Kidney (tissue), 14 donors: ENCODE measurements around the gene WDR83. TPM values are rescaled to one million over a fixed set of nuclear protein-coding genes. Genes with fewer than 3 reads are reported as not detected.
"Not testable (repeated sequence)": the region's sequence is repeated elsewhere in the genome, so short reads cannot be mapped to it uniquely, and the experiment has no call there.

Experiments used
- DNase-seq, 5 donors: peaks; one replicate each; pipeline ENCODE4 v3.0.0-alpha.2; 2013 to 2020
- FAIRE-seq: peaks from 2 replicates; lab custom pipeline; 2012; peaks lifted over from hg19 to GRCh38; lab: Jason Lieb, UNC
- H3K27ac ChIP-seq, 2 donors: one replicate each; pipeline ENCODE4 v1.7.0; 2013; ENCODE audit warnings: low read depth in 2 of 2, low read length in 2 of 2, inconsistent platforms in 1 of 2
- H3K27me3 ChIP-seq: one replicate; pipeline ENCODE4 v1.7.1; 2013; ENCODE audit warnings: low read length, inconsistent platforms; ENCODE audit not compliant: control insufficient read depth, insufficient read depth
- H3K36me3 ChIP-seq, 3 donors: one replicate each; pipeline versions ENCODE4 v1.7.0 to v1.7.1; 2013; ENCODE audit warnings: low read length in 3 of 3, control low read depth in 1 of 3, inconsistent platforms in 1 of 3; ENCODE audit not compliant: insufficient read depth in 3 of 3, control insufficient read depth in 2 of 3
- H3K4me1 ChIP-seq, 3 donors: one replicate each; pipeline versions ENCODE4 v1.7.0 to v1.7.1; 2013; ENCODE audit warnings: low read length in 3 of 3, inconsistent platforms in 1 of 3, low read depth in 1 of 3; ENCODE audit not compliant: control insufficient read depth in 2 of 3, insufficient read depth in 2 of 3
- H3K4me3 ChIP-seq, 3 donors: one replicate each; pipeline versions ENCODE4 v1.7.0 to v1.8.1; 2013; ENCODE audit warnings: low read length in 3 of 3, control low read depth in 1 of 3, inconsistent platforms in 1 of 3
- H3K9ac ChIP-seq, 3 donors: one replicate each; pipeline versions ENCODE4 v1.7.0 to v1.7.1; 2013; ENCODE audit warnings: low read length in 3 of 3, control low read depth in 1 of 3, inconsistent platforms in 1 of 3
- H3K9me3 ChIP-seq, 3 donors: one replicate each; pipeline versions ENCODE4 v1.7.0 to v1.7.1; 2013; ENCODE audit warnings: low read length in 3 of 3, control low read depth in 1 of 3, inconsistent platforms in 1 of 3; ENCODE audit not compliant: control insufficient read depth in 2 of 3, insufficient read depth in 1 of 3
- CTCF ChIP-seq: IDR thresholded peaks from 3 replicates; pipeline ENCODE4 v1.5.1; 2012; ENCODE audit warnings: mild to moderate bottlenecking, moderate library complexity, borderline replicate concordance; ENCODE audit not compliant: insufficient read depth; ENCODE audit errors: extremely low read depth
- intact Hi-C: fragments of 100-400 bp; cut with DNase I; formaldehyde crosslinking; loops from one replicate; pipeline ENCODE4 v1.11.1; 2022
- polyA plus RNA-seq: library from polyadenylated mRNA; stranded (reverse); fragments of 350-450 nt; fragmentation: Illumina TruSeq; extraction: RNeasy Lipid Tissue Mini Kit (QIAGEN cat#74804); gene quantifications from one replicate; pipeline ENCODE4 v1.2.3, GENCODE V29; 2014; ENCODE audit warnings: low read depth, low replicate concordance; ENCODE audit not compliant: insufficient read depth
- total RNA-seq: library from RNA; stranded (reverse); fragmentation: NEBNext Ultra II Directional; extraction: Animal tissue kit (Norgen Biotek cat#: 25700); gene quantifications from one replicate; pipeline ENCODE4 v1.2.1, GENCODE V29; 2021
- donor health status: control.
- donor health status: control.
- donor health status: control.
- donor health status: control.
- donor health status: control.
- donor health status: DM: yes; HTN: yes; CAD: no.
- donor health status: Normal renal cell carcinoma (clear cell type).

Gene WDR83
- total and polyA plus RNA-seq, 2 donors from 2014 or later, result 10.5 to 21.2 TPM

- peak; percentile 79 for TF ChIP-seq CTCF
- Histone ChIP-seq H3K27ac (no peak overlapping the region), H3K36me3 (no peaks in the 10 kb centered on the region), H3K9ac (peak overlapping the region in 2 of 3 donors; percentile 41 to 55), H3K9me3 (no peaks in the 10 kb centered on the region), H3K4me3 (peak overlapping the region in 2 of 3 donors; percentile 4 to 51), H3K27me3 (no peaks in the 10 kb centered on the region), H3K4me1 (peaks cover 0 to 6% (median 0%) of the 10 kb centered on the region in 3 donors)
- DNase-seq (peak; percentile 85 to 93 (median 88)), FAIRE-seq (no peak)
- intact Hi-C loops, result no loop called here
These were observed 26.6 kb upstream of the WDR83 start for GRCh38 chr19:12639901-12640613.

- TF ChIP-seq CTCF, result no peak
- intact Hi-C loops, result no loop called here
- Histone ChIP-seq H3K9me3 (no peaks in the 10 kb centered on the region), H3K27me3 (no peaks in the 10 kb centered on the region), H3K4me3 (no peak overlapping the region), H3K9ac (no peak overlapping the region), H3K36me3 (no peaks in the 10 kb centered on the region), H3K27ac (no peak overlapping the region), H3K4me1 (peaks cover 0 to 6% (median 0%) of the 10 kb centered on the region in 3 donors)
- FAIRE-seq (no peak), DNase-seq (peak in 1 of 5 donors; percentile 43)
These were observed 25.2 kb upstream of the WDR83 start for GRCh38 chr19:12641456-12641855.

- H3K4me1 ChIP-seq, result peaks cover 0 to 6% (median 0%) of the 10 kb centered on the region in 3 donors
- no peak overlapping the region for H3K9ac ChIP-seq
- intact Hi-C loops, result no loop called here
- no peaks in the 10 kb centered on the region for H3K36me3 ChIP-seq
- no peak for FAIRE-seq
- no peaks in the 10 kb centered on the region for H3K27me3 ChIP-seq
- no peak overlapping the region for H3K27ac ChIP-seq
- TF ChIP-seq CTCF, result no peak
- no peak overlapping the region for H3K4me3 ChIP-seq
- peak in 1 of 5 donors; percentile 23 for DNase-seq
- H3K9me3 ChIP-seq, result no peaks in the 10 kb centered on the region
These were observed 24.1 kb upstream of the WDR83 start for GRCh38 chr19:12642506-12642905.

GRCh38 chr19:12643716-12644115 lies 22.9 kb upstream of the WDR83 start:
- peak in 1 of 5 donors; percentile 40 for DNase-seq
- intact Hi-C loops, H3K4me1 ChIP-seq, H3K9ac ChIP-seq, H3K27me3 ChIP-seq, H3K9me3 ChIP-seq, H3K27ac ChIP-seq, FAIRE-seq, H3K4me3 ChIP-seq, H3K36me3 ChIP-seq: not testable (repeated sequence)
